A549 treated with dexamethasone at 1 μM for 4 hours (cell line): Measurements from ENCODE around the gene SMG6. TPM values are rescaled to one million over a fixed set of nuclear protein-coding genes. Genes with fewer than 3 reads are reported as not detected.

ENCODE experiments used
- total RNA-seq: library from RNA; stranded (reverse); fragments of 200-300 nt; extraction: Qiagen RNA extraction; gene quantifications from 5 replicates; pipeline ENCODE4 v1.2.3, GENCODE V29; 2022

The SMG6 gene
- total RNA-seq: 19.6 to 25.6 TPM (median 24.4 TPM) in 5 replicates

DNA sequence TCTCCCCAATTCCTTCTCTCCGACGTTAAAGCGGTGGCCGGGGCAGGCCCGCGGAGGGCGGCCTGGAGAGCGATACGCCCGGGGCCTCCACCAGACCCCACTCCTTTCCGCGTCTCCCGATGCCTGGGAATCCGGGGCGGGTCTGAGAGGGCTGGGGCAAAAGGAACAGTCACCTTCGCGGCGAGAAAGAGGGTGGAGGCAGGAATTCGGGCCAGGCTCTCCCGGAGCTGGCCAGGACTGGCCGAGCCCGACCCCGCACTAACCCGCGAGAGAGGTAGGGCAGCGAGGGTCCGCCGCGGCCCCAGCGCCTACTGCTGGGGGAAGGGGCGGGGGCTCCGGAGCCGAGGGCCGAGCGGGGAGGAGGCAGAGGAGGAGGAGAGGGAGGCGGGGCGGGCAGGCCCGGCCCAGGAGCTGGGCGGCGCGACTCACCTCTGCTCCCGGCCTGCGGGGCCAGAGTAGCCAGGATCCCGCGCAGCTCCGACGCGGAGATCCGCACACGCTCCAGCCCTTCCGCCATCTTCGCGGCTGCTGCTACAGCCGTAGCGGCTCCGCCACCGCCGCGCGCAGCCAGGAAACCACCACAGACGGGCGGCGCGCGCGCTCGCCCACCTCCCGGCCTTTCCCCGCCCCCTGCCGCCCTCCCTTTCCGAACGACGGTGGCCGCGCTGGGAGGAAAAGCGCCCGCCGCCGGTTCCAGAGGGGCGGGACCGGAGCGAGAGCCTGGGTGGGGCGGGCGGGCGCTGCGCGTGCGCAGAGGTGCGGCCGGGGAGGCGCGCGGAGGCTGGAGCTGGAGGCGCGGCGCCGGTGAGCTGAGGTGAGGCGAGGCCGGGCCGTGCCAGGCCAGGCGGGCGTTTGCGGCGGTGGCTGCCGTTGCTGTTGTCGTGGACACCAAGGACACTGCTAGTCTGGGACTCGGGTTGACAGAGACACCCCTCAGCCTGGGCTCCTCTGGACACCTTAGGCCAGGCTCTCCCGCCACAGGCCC lies at the start of gene SMG6, which contains the start of gene SRR:
Gene SMG6, minus strand, starts transcription at position 582 of the 985 bp plus-strand sequence. Its CDS starts 65 bp downstream, at position 517.
Gene SRR, plus strand, starts transcription at position 747 of the 985 bp plus-strand sequence. CDS start 11,611 bp downstream, outside the sequence.

GRCh38 chr17:2336852-2337543 lies 33.4 kb upstream of the SMG6 start, which contains the start of gene SGSM2:
TSS of gene SGSM2 (plus strand) at chr17:2337501. CDS start at chr17:2337689, 188 bp downstream.

GRCh38 chr17:2336215-2336851 lies 32.7 kb upstream of the SMG6 start, which contains the start of gene TSR1:
TSS of gene TSR1 (minus strand) at chr17:2336457. CDS start at chr17:2336427, 30 bp downstream.

GRCh38 chr17:2054512-2055291 lies 248.9 kb downstream of the SMG6 start, which contains the start of gene HIC1:
TSS of gene HIC1 (plus strand) at chr17:2055103. CDS start at chr17:2056691, 1,588 bp downstream.

GRCh38 chr17:2041561-2042389 lies 261.8 kb downstream of the SMG6 start, which contains the start of gene OVCA2:
TSS of gene OVCA2 (plus strand) at chr17:2042022. CDS start at chr17:2042048, 26 bp downstream.

DNA sequence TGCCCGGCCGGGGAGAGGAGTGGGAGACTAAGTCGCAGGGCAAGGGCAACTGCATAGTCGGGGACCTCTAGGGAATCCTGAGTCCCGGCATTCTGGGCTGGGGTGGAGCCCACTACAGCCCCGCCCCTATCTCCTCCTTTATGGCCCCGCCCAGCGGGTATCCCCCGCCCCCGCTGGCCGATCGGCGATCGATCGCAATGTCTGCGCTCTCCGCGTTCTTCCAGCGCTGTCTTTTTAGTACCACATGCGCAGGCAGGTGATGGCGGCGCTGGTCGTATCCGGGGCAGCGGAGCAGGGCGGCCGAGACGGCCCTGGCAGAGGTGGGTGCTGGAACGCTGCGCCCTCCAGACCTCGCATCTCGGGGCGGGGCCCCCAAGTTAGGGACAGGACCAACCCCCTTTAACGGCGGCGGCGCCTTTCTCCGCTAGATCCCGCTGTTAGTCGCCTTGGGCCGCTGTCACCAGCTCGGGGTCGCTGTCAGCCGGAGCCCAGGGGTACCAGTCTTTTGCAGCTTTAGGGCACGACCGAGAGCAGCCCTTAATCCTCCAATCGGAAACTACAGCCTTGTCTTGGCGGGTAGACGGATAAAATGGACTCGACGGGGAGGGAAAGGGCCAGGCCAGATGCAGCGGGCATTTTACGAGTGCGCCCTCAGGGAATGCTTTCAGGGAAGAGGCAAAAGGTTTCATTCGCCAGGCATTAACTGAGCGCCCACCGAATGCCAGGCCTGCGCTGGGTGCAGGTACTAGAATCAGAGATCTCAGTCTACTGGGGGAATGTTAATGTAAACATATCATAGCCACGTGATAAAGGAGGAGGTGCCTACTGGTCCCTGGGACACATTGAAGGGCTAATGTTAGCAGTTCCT lies 273.4 kb downstream of the SMG6 start, which contains the start of gene DPH1:
Gene DPH1, plus strand, starts transcription at position 243 of the 868 bp plus-strand sequence. Its CDS starts 17 bp downstream, at position 260.

DNA sequence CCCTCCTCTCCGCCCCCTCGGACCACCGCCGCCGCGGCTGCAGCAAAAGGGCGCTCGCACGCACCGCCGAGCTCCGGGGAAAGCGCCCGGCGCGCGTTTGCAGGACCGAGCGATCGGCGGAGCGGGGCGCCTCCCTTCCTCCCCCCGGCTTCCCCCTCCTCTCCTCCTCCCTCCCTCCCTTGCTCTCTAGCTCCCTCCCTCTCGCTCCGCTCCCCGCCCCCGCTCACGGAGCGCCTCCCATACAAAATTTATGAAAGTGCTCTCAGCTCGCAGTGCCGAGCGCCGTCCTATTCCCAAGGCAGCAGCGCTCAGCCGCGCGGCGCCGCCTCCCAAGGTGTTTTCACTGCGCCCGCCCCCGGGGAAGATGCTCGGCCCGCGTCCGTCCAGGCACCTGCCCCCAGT lies 278.4 kb downstream of the SMG6 start, which contains the start of gene RTN4RL1:
Gene RTN4RL1, minus strand, starts transcription at position 115 of the 402 bp plus-strand sequence. CDS start 469 bp downstream, outside the sequence.

Other genes with a start within 250 kb of the SMG6 start
- gene HIC1, start 248.7 kb downstream of the SMG6 start, total RNA-seq: 0.56 to 1.8 TPM (median 1.5 TPM) in 5 replicates
- 7.0 to 9.5 TPM (median 7.8 TPM) in 5 replicates for gene SRR, start 165 bp upstream of the SMG6 start, total RNA-seq
- 57.5 to 66.2 TPM (median 60.9 TPM) in 5 replicates for gene TSR1, start 32.7 kb upstream of the SMG6 start, total RNA-seq
- gene SGSM2, start 33.7 kb upstream of the SMG6 start, total RNA-seq: 23.5 to 41.4 TPM (median 35.9 TPM) in 5 replicates
- 10.8 to 21.8 TPM (median 17.3 TPM) in 5 replicates for gene MNT, start 97.3 kb upstream of the SMG6 start, total RNA-seq
- gene METTL16, start 208.1 kb upstream of the SMG6 start, total RNA-seq: 28.1 to 38.1 TPM (median 36.5 TPM) in 5 replicates